SK-N-SH (cell line): ENCODE measurements around the gene PKDCC. TPM values are rescaled to one million over a fixed set of nuclear protein-coding genes. Genes with fewer than 3 reads are reported as not detected.
A peak's percentile ranks its signal among the peaks of the same experiment; 100 is the strongest.

Source experiments
- CTCF ChIA-PET: fragments of 300-600, 350-600 bp; formaldehyde crosslinking; extraction: SDS; loops from one replicate; lab custom pipeline; 2021; lab: Yijun Ruan, JAX
- POLR2A ChIA-PET: fragments of 350-600 bp; sonication (Branson Sonifier 250); formaldehyde crosslinking; extraction: SDS; loops from one replicate; lab custom pipeline; 2020; ENCODE audit warnings: antibody characterized with exemption, inconsistent platforms; lab: Yijun Ruan, JAX
- DNase-seq: peaks from one replicate; pipeline ENCODE4 v3.0.0; 2012
- H2AFZ ChIP-seq: fragments of 200-600 bp; sonication (generic); 2 replicates; pipeline ENCODE4 v1.8.1; 2016; ENCODE audit warnings: antibody characterized with exemption, mild to moderate bottlenecking, low read depth
- H3F3A ChIP-seq: fragments of 200-600 bp; sonication (generic); replicated peaks from 2 replicates; pipeline ENCODE3; 2016; ENCODE audit warnings: antibody characterized with exemption, mild to moderate bottlenecking; ENCODE audit not compliant: insufficient read depth
- H3K27ac ChIP-seq, 2 experiments: fragments of 200-500 bp in 1 of 2; fragments of 200-600 bp in 1 of 2; sonication (Bioruptor generic) in 1 of 2; sonication (generic), shearing (Covaris generic) in 1 of 2; 2 replicates each; pipeline versions ENCODE4 v1.5.1 to v1.6.1; 2014 to 2016; ENCODE audit warnings: low read depth in 2 of 2, inconsistent platforms in 1 of 2, low read length in 1 of 2, mild to moderate bottlenecking in 1 of 2, mixed read lengths in 1 of 2
- H3K27me3 ChIP-seq: fragments of 200-600 bp; sonication (generic), shearing (Covaris generic); 2 replicates; pipeline ENCODE4 v1.6.1; 2016; ENCODE audit warnings: mixed run types; ENCODE audit not compliant: insufficient read depth
- H3K36me3 ChIP-seq, 2 experiments: fragments of 200-500 bp in 1 of 2; fragments of 200-600 bp in 1 of 2; sonication (Bioruptor generic) in 1 of 2; sonication (generic) in 1 of 2; replicated peaks in 1 of 2; 2 replicates each; pipeline versions ENCODE3 to v1.5.1; 2014 to 2016; ENCODE audit warnings: low read length in 1 of 2, mild to moderate bottlenecking in 1 of 2; ENCODE audit not compliant: insufficient read depth in 2 of 2, control insufficient read depth in 1 of 2
- H3K4me1 ChIP-seq, 2 experiments: fragments of 200-500 bp in 1 of 2; fragments of 200-600 bp in 1 of 2; sonication (Bioruptor generic) in 1 of 2; sonication (generic), shearing (Covaris generic) in 1 of 2; 2 replicates each; pipeline versions ENCODE4 v1.5.1 to v1.6.1; 2014 to 2016; ENCODE audit warnings: low read depth in 1 of 2, low read length in 1 of 2, mixed run types in 1 of 2; ENCODE audit not compliant: insufficient read depth in 2 of 2, control insufficient read depth in 1 of 2
- H3K4me2 ChIP-seq: fragments of 200-600 bp; sonication (generic), shearing (Covaris generic); 2 replicates; pipeline ENCODE4 v1.6.1; 2017; ENCODE audit warnings: mixed run types
- H3K4me3 ChIP-seq, 2 experiments: fragments of 200-500 bp in 1 of 2; fragments of 200-600 bp in 1 of 2; sonication (Bioruptor generic) in 1 of 2; sonication (generic), shearing (Covaris generic) in 1 of 2; 2 replicates each; pipeline versions ENCODE4 v1.5.1 to v1.8.1; 2014 to 2016; ENCODE audit warnings: low read depth in 2 of 2, inconsistent platforms in 1 of 2, low read length in 1 of 2, mild to moderate bottlenecking in 1 of 2, mixed read lengths in 1 of 2, moderate library complexity in 1 of 2
- H3K79me2 ChIP-seq: fragments of 200-600 bp; sonication (generic); 2 replicates; pipeline ENCODE4 v1.8.1; 2017; ENCODE audit warnings: mild to moderate bottlenecking; ENCODE audit not compliant: insufficient read depth
- H3K9ac ChIP-seq: fragments of 200-600 bp; sonication (generic); 2 replicates; pipeline ENCODE4 v1.6.1; 2017; ENCODE audit warnings: mixed run types
- H3K9me2 ChIP-seq: fragments of 200-600 bp; sonication (generic); 2 replicates; pipeline ENCODE4 v1.6.1; 2017; ENCODE audit warnings: mixed run types
- H3K9me3 ChIP-seq: fragments of 200-600 bp; sonication (generic); 2 replicates; pipeline ENCODE4 v1.6.1; 2017; ENCODE audit warnings: mixed run types, mild to moderate bottlenecking, moderate library complexity
- H4K20me1 ChIP-seq: fragments of 200-600 bp; sonication (generic); 2 replicates; pipeline ENCODE4 v1.6.1; 2017; ENCODE audit warnings: mild to moderate bottlenecking, mixed run types; ENCODE audit not compliant: insufficient read depth
- CHD2 ChIP-seq: fragments of 150-350 bp; IDR thresholded peaks from 2 replicates; pipeline ENCODE4 v1.6.1; 2018; ENCODE audit warnings: low read length; ENCODE audit not compliant: partially characterized antibody
- CTCF ChIP-seq: fragments of 200-600 bp; sonication (generic); IDR thresholded peaks from 2 replicates; pipeline ENCODE4 v1.6.1; 2017; ENCODE audit warnings: antibody characterized with exemption, mild to moderate bottlenecking, moderate library complexity
- ELF1 ChIP-seq: IDR thresholded peaks from 2 replicates; pipeline ENCODE4 v1.4.0; 2012
- EP300 ChIP-seq, 2 experiments: IDR thresholded peaks; 2 replicates each; pipeline versions ENCODE4 v1.4.0 to v1.6.1; 2012; ENCODE audit warnings: borderline replicate concordance in 1 of 2, low read depth in 1 of 2, low read length in 1 of 2
- EZH2phosphoT487 ChIP-seq: fragments of 200-600 bp; sonication (generic); IDR thresholded peaks from 2 replicates; pipeline ENCODE4 v1.6.1; 2017; ENCODE audit warnings: low read depth, mixed run types, mild to moderate bottlenecking, antibody characterized with exemption, moderate library complexity, borderline replicate concordance
- FOXJ3 ChIP-seq: sonication (generic); formaldehyde crosslinking; IDR thresholded peaks from 2 replicates; pipeline ENCODE4 v1.5.1; 2020; ENCODE audit warnings: mild to moderate bottlenecking, missing genetic modification reagents
- GATA2 ChIP-seq: sonication (generic); formaldehyde crosslinking; IDR thresholded peaks from 2 replicates; pipeline ENCODE4 v1.5.0; 2020; ENCODE audit warnings: mild to moderate bottlenecking, missing genetic modification reagents
- JUND ChIP-seq: IDR thresholded peaks from 2 replicates; pipeline ENCODE4 v1.4.0; 2012
- MEF2A ChIP-seq: IDR thresholded peaks from 2 replicates; pipeline ENCODE4 v1.4.0; 2012; ENCODE audit warnings: low read depth, borderline replicate concordance
- POLR2AphosphoS5 ChIP-seq: IDR thresholded peaks from 2 replicates; pipeline ENCODE4 v1.6.1; 2012; ENCODE audit warnings: low read depth, low read length
- RAD21 ChIP-seq: IDR thresholded peaks from 2 replicates; pipeline ENCODE4 v1.6.1; 2012; ENCODE audit warnings: mild to moderate bottlenecking, low read length
- RCOR1 ChIP-seq: fragments of 150-350 bp; IDR thresholded peaks from 2 replicates; pipeline ENCODE4 v1.6.1; 2017; ENCODE audit warnings: antibody characterized with exemption, low read length
- SMC3 ChIP-seq: IDR thresholded peaks from 2 replicates; pipeline ENCODE4 v1.6.1; 2012; ENCODE audit warnings: low read depth, low read length, improper control_type of control experiment
- TCF12 ChIP-seq: IDR thresholded peaks from 2 replicates; pipeline ENCODE4 v1.4.0; 2012
- USF2 ChIP-seq: fragments of 150-350 bp; IDR thresholded peaks from 2 replicates; pipeline ENCODE4 v1.6.1; 2017; ENCODE audit warnings: antibody characterized with exemption, low read length, low read depth, borderline replicate concordance
- WGBS: methylation state at CpG from one replicate; pipeline ENCODE4 v1.1.6; 2017; ENCODE audit warnings: low lambda C conversion rate; 5-methylcytosine and 5-hydroxymethylcytosine counted together
- polyA plus RNA-seq, 3 experiments: library from polyadenylated mRNA; depleted of rRNA; stranded (reverse); fragments of >200 nt; gene quantifications; 2 replicates each; pipeline ENCODE4 v1.2.3, GENCODE V29; 2012

PKDCC gene
- polyA plus RNA-seq, 1 of the 3 experiments (the other 2 are of a cell fraction): 16.0 TPM

- H3K36me3 ChIP-seq: no peaks in the 10 kb centered on the region
- no peaks in the 10 kb centered on the region for H3K9me2 ChIP-seq
- H3F3A ChIP-seq: no peaks in the 10 kb centered on the region
- H3K4me3 ChIP-seq: no peak overlapping the region
- 78% methylated on average over 1 of the region's 1 CpG for WGBS
- 0 out of 2 replicates have a peak, but pooled peaks cover 22% of the 10 kb centered on the region for H3K27me3 ChIP-seq
- H3K4me1 ChIP-seq: peaks cover 0 to 48% of the 10 kb centered on the region in 2 experiments; a peak in 2 of 4 replicates
- POLR2A ChIA-PET: interaction anchor here (0.6 to 5.2 kb wide), 13 partner anchors 17 to 210 kb away, joined by 3 to 93 read pairs (median 10); no protein-coding TSS in a partner anchor
- TF ChIP-seq EP300 (IDR thresholded peaks at IDR 0.05; ENCODE audit: borderline replicate concordance in 1 of 2, low read depth in 1 of 2, low read length in 1 of 2) (peak in 1 of 2 experiments; percentile 76; a peak in 2 of 4 replicates), CHD2 (peak; percentile 80), RCOR1 (peak; percentile 74; the same call in 1 of the 2 replicates), ELF1 (no peak), FOXJ3 (CRISPR knock-in tag) (0 out of 2 replicates have a peak, but pooled peaks have one; percentile 42), CTCF (no peak), MEF2A (no peak), GATA2 (CRISPR knock-in tag) (0 out of 2 replicates have a peak, but pooled peaks have one; percentile 20), TCF12 (no peak), USF2 (no peak), RAD21 (peak; percentile 52), SMC3 (peak; percentile 18; the same call in 1 of the 2 replicates)
- peak; percentile 76 for DNase-seq
- CTCF ChIA-PET: interaction anchor here (0.9 to 11.2 kb wide), 21 partner anchors 9 to 191 kb away, joined by 3 to 193 read pairs (median 5); no protein-coding TSS in a partner anchor
- H2AFZ ChIP-seq: no peak overlapping the region
- no peak overlapping the region for H3K4me2 ChIP-seq
- no peaks in the 10 kb centered on the region for H3K79me2 ChIP-seq
- peak overlapping the region in 1 of 2 experiments; percentile 100; a peak in 2 of 4 replicates for H3K27ac ChIP-seq
- no peaks in the 10 kb centered on the region for H4K20me1 ChIP-seq
- no peak overlapping the region for H3K9ac ChIP-seq
- H3K9me3 ChIP-seq: no peaks in the 10 kb centered on the region
These were observed 2.9 kb upstream of the PKDCC start for GRCh38 chr2:42044939-42045338.

- Histone ChIP-seq H3K79me2 (no peaks in the 10 kb centered on the region), H4K20me1 (no peaks in the 10 kb centered on the region), H3K4me2 (no peak overlapping the region), H2AFZ (no peak overlapping the region), H3K9me2 (no peaks in the 10 kb centered on the region), H3F3A (no peaks in the 10 kb centered on the region), H3K9ac (no peak overlapping the region), H3K36me3 (no peaks in the 10 kb centered on the region), H3K27ac (peak overlapping the region in 1 of 2 experiments; percentile 100; a peak in 2 of 4 replicates), H3K4me1 (peaks cover 0 to 52% of the 10 kb centered on the region in 2 experiments; a peak in 2 of 4 replicates), H3K4me3 (no peak overlapping the region), H3K9me3 (no peaks in the 10 kb centered on the region), H3K27me3 (0 out of 2 replicates have a peak, but pooled peaks cover 22% of the 10 kb centered on the region)
- no peak for DNase-seq
- WGBS: 86% methylated on average over 3 of the region's 3 CpGs
- CTCF ChIA-PET: interaction anchor here (0.8 to 11.2 kb wide), 23 partner anchors 9 to 197 kb away, joined by 3 to 193 read pairs (median 4); no protein-coding TSS in a partner anchor
- no peak for TF ChIP-seq JUND
- TF ChIP-seq EZH2phosphoT487: no peak
- TF ChIP-seq GATA2 (CRISPR knock-in tag): 0 out of 2 replicates have a peak, but pooled peaks have one; percentile 5
- TF ChIP-seq POLR2AphosphoS5: no peak
- POLR2A ChIA-PET: interaction anchor here (0.6 to 5.2 kb wide), 26 partner anchors 9 to 210 kb away, joined by 3 to 93 read pairs (median 6); no protein-coding TSS in a partner anchor
These were observed 2.5 kb upstream of the PKDCC start for GRCh38 chr2:42045352-42045751.
